Muscle layer of colon (tissue), 2 donors: ENCODE measurements around the gene UBE2R2.

Source experiments
- H3K27ac ChIP-seq: one replicate; pipeline ENCODE4 v1.7.0; 2013; ENCODE audit warnings: low read depth, mild to moderate bottlenecking, low read length, moderate library complexity
- H3K27me3 ChIP-seq, 2 donors: one replicate each; pipeline ENCODE4 v1.7.0; 2013; ENCODE audit warnings: low read length in 2 of 2, mild to moderate bottlenecking in 2 of 2; ENCODE audit not compliant: insufficient read depth in 2 of 2, control insufficient read depth in 1 of 2
- H3K36me3 ChIP-seq: one replicate; pipeline ENCODE4 v1.7.0; 2013; ENCODE audit warnings: mild to moderate bottlenecking, low read length; ENCODE audit not compliant: insufficient read depth
- H3K4me1 ChIP-seq: one replicate; pipeline ENCODE4 v1.7.0; 2013; ENCODE audit warnings: mild to moderate bottlenecking, low read length; ENCODE audit not compliant: insufficient read depth
- H3K4me3 ChIP-seq, 2 donors: one replicate each; pipeline ENCODE4 v1.7.0; 2013; ENCODE audit warnings: low read length in 2 of 2, low read depth in 1 of 2, mild to moderate bottlenecking in 1 of 2, moderate library complexity in 1 of 2
- H3K9ac ChIP-seq: one replicate; pipeline ENCODE4 v1.7.0; 2013; ENCODE audit warnings: low read length
- H3K9me3 ChIP-seq: one replicate; pipeline ENCODE4 v1.7.0; 2013; ENCODE audit warnings: mild to moderate bottlenecking, low read length
- donor health status: abdominal sarcoma.
- donor health status: Adenocarcinoma of cecum.

UBE2R2 gene

GRCh38 chr9:33923079-33923478 is 106.1 kb downstream of the UBE2R2 start:
- H3K9ac ChIP-seq = no peak overlapping the region

GRCh38 chr9:33923998-33924701 is 107.2 kb downstream of the UBE2R2 start:
- Histone ChIP-seq H3K36me3 (peaks cover 70% of the 10 kb centered on the region), H3K4me1 (peaks cover 6% of the 10 kb centered on the region), H3K27me3 (no peaks in the 10 kb centered on the region), H3K4me3 (no peak overlapping the region), H3K27ac (no peak overlapping the region), H3K9ac (no peak overlapping the region), H3K9me3 (no peaks in the 10 kb centered on the region)

More at GRCh38 chr9:33923079-33923478, 106.1 kb downstream of the UBE2R2 start:
- H3K4me1 ChIP-seq = peaks cover 6% of the 10 kb centered on the region
- no peaks in the 10 kb centered on the region for H3K9me3 ChIP-seq
- H3K27ac ChIP-seq = no peak overlapping the region
- no peak overlapping the region for H3K4me3 ChIP-seq
- H3K27me3 ChIP-seq = no peaks in the 10 kb centered on the region
- peaks cover 69% of the 10 kb centered on the region for H3K36me3 ChIP-seq

GRCh38 chr9:33924978-33925797 is 108.2 kb downstream of the UBE2R2 start:
- H3K9ac ChIP-seq = no peak overlapping the region

GRCh38 chr9:33926746-33927485 is 110.0 kb downstream of the UBE2R2 start:
- H3K4me1 ChIP-seq = peaks cover 6% of the 10 kb centered on the region
- H3K9ac ChIP-seq = no peak overlapping the region
- no peak overlapping the region for H3K4me3 ChIP-seq
- H3K36me3 ChIP-seq = peaks cover 69% of the 10 kb centered on the region
- H3K27ac ChIP-seq = no peak overlapping the region
- H3K27me3 ChIP-seq = no peaks in the 10 kb centered on the region
- H3K9me3 ChIP-seq = no peaks in the 10 kb centered on the region

More at GRCh38 chr9:33924978-33925797, 108.2 kb downstream of the UBE2R2 start:
- Histone ChIP-seq H3K9me3 (no peaks in the 10 kb centered on the region), H3K36me3 (peaks cover 71% of the 10 kb centered on the region), H3K27me3 (no peaks in the 10 kb centered on the region), H3K4me3 (no peak overlapping the region), H3K4me1 (peaks cover 6% of the 10 kb centered on the region), H3K27ac (no peak overlapping the region)

GRCh38 chr9:33927694-33928093 is 110.7 kb downstream of the UBE2R2 start:
- H3K9me3 ChIP-seq = no peaks in the 10 kb centered on the region
- H3K27ac ChIP-seq = no peak overlapping the region
- no peak overlapping the region for H3K9ac ChIP-seq
- H3K27me3 ChIP-seq = no peaks in the 10 kb centered on the region
- H3K4me3 ChIP-seq = no peak overlapping the region
- H3K36me3 ChIP-seq = peaks cover 69% of the 10 kb centered on the region
- peaks cover 6% of the 10 kb centered on the region for H3K4me1 ChIP-seq

- Histone ChIP-seq H3K27me3 (no peaks in the 10 kb centered on the region), H3K27ac (no peak overlapping the region), H3K4me3 (no peak overlapping the region), H3K4me1 (no peaks in the 10 kb centered on the region), H3K9ac (no peak overlapping the region), H3K36me3 (peaks cover 70% of the 10 kb centered on the region), H3K9me3 (no peaks in the 10 kb centered on the region)
These were observed 114.4 kb downstream of the UBE2R2 start for GRCh38 chr9:33931326-33931725.

GRCh38 chr9:33932078-33932807 is 115.3 kb downstream of the UBE2R2 start:
- H3K27me3 ChIP-seq = no peaks in the 10 kb centered on the region
- H3K9me3 ChIP-seq = no peaks in the 10 kb centered on the region
- no peaks in the 10 kb centered on the region for H3K4me1 ChIP-seq
- H3K36me3 ChIP-seq = peaks cover 60% of the 10 kb centered on the region
- H3K9ac ChIP-seq = no peak overlapping the region
- H3K4me3 ChIP-seq = no peak overlapping the region
- no peak overlapping the region for H3K27ac ChIP-seq

GRCh38 chr9:33934188-33934878 is 117.4 kb downstream of the UBE2R2 start:
- Histone ChIP-seq H3K27ac (no peak overlapping the region), H3K36me3 (peaks cover 42% of the 10 kb centered on the region), H3K4me1 (no peaks in the 10 kb centered on the region), H3K9me3 (no peaks in the 10 kb centered on the region), H3K4me3 (no peak overlapping the region), H3K9ac (no peak overlapping the region), H3K27me3 (no peaks in the 10 kb centered on the region)

GRCh38 chr9:33939924-33940874 is 123.2 kb downstream of the UBE2R2 start:
- H3K4me3 ChIP-seq = no peak overlapping the region
- H3K9me3 ChIP-seq = no peaks in the 10 kb centered on the region

More at GRCh38 chr9:33939924-33940874, 123.2 kb downstream of the UBE2R2 start:
- Histone ChIP-seq H3K4me1 (peaks cover 4% of the 10 kb centered on the region), H3K27me3 (no peaks in the 10 kb centered on the region), H3K27ac (no peak overlapping the region), H3K36me3 (peaks cover 19% of the 10 kb centered on the region), H3K9ac (no peak overlapping the region)
